CD8-positive, alpha-beta memory T cell (primary cell): ENCODE data around the gene TMEM255B. TPM values are rescaled to one million over a fixed set of nuclear protein-coding genes. Genes with fewer than 3 reads are reported as not detected.

ENCODE experiments used
- CTCF ChIA-PET: fragments of 350-600 bp; sonication (Branson Sonifier 250); formaldehyde crosslinking; loops from one replicate; lab custom pipeline; 2021; ENCODE audit warnings: antibody characterized with exemption; lab: Charles Lee
- POLR2A ChIA-PET: fragments of 350-600 bp; sonication (Branson Sonifier 250); formaldehyde crosslinking; loops from one replicate; lab custom pipeline; 2021; ENCODE audit warnings: antibody characterized with exemption; lab: Charles Lee
- DNase-seq, 5 donors: peaks; one replicate each; pipeline versions ENCODE4 v3.0.0 to v3.0.0-alpha.2; 2020 to 2022; ENCODE audit warnings: mixed read lengths in 1 of 5
- H3K27ac ChIP-seq: one replicate; pipeline ENCODE4 v1.7.0; 2013; ENCODE audit warnings: low read depth, mild to moderate bottlenecking, low read length, moderate library complexity
- H3K27me3 ChIP-seq: 2 replicates; pipeline ENCODE4 v1.7.0; 2013; ENCODE audit warnings: low read length, mild to moderate bottlenecking; ENCODE audit not compliant: insufficient read depth, poor library complexity, severe bottlenecking
- H3K36me3 ChIP-seq: 2 replicates; pipeline ENCODE4 v1.7.0; 2013; ENCODE audit warnings: mild to moderate bottlenecking, low read length, moderate library complexity; ENCODE audit not compliant: insufficient read depth
- H3K4me1 ChIP-seq: 2 replicates; pipeline ENCODE4 v1.7.0; 2013; ENCODE audit warnings: mild to moderate bottlenecking, low read length, moderate library complexity; ENCODE audit not compliant: insufficient read depth
- H3K4me3 ChIP-seq: 2 replicates; pipeline ENCODE4 v1.7.0; 2013; ENCODE audit warnings: mild to moderate bottlenecking, low read length
- H3K9me3 ChIP-seq: 2 replicates; pipeline ENCODE4 v1.7.0; 2013; ENCODE audit warnings: mild to moderate bottlenecking, low read length
- H3K27ac Mint-ChIP-seq, 8 donors: one replicate each; pipeline ENCODE4 v1.8.0; 2020 to 2021; ENCODE audit warnings: mixed read lengths in 8 of 8, mild to moderate bottlenecking in 6 of 8, inconsistent platforms in 3 of 8, moderate library complexity in 3 of 8
- H3K27me3 Mint-ChIP-seq, 2 donors: one replicate each; pipeline ENCODE4 v1.8.0; 2020 to 2021; ENCODE audit warnings: mixed read lengths in 2 of 2, mild to moderate bottlenecking in 1 of 2, moderate library complexity in 1 of 2
- H3K36me3 Mint-ChIP-seq, 3 donors: one replicate each; pipeline ENCODE4 v1.8.0; 2020 to 2021; ENCODE audit warnings: mixed read lengths in 3 of 3, inconsistent platforms in 1 of 3, mild to moderate bottlenecking in 1 of 3
- H3K4me1 Mint-ChIP-seq, 3 donors: one replicate each; pipeline ENCODE4 v1.8.0; 2020 to 2021; ENCODE audit warnings: mixed read lengths in 3 of 3, inconsistent platforms in 1 of 3, mild to moderate bottlenecking in 1 of 3
- H3K4me3 Mint-ChIP-seq, 7 donors: one replicate each; pipeline ENCODE4 v1.8.0; 2020 to 2021; ENCODE audit warnings: mixed read lengths in 7 of 7, mild to moderate bottlenecking in 6 of 7, moderate library complexity in 4 of 7, inconsistent platforms in 2 of 7
- H3K9me3 Mint-ChIP-seq, 5 donors: one replicate each; pipeline ENCODE4 v1.8.0; 2020 to 2022; ENCODE audit warnings: mixed read lengths in 5 of 5, mild to moderate bottlenecking in 3 of 5, moderate library complexity in 2 of 5, inconsistent platforms in 1 of 5
- polyA plus RNA-seq: library from polyadenylated mRNA; unstranded; fragments of 300-500 nt; fragmentation: Illumina TruSeq; gene quantifications from one replicate; pipeline ENCODE4 v1.2.3, GENCODE V29; 2021
- total RNA-seq, 2 experiments: library from RNA; stranded (reverse); gene quantifications; one replicate each; pipeline ENCODE4 v1.2.3, GENCODE V29; 2021

Gene TMEM255B
- total and polyA plus RNA-seq, 3 experiments from 2014 or later: 0.57 to 0.69 TPM; not detected in 1

DNA sequence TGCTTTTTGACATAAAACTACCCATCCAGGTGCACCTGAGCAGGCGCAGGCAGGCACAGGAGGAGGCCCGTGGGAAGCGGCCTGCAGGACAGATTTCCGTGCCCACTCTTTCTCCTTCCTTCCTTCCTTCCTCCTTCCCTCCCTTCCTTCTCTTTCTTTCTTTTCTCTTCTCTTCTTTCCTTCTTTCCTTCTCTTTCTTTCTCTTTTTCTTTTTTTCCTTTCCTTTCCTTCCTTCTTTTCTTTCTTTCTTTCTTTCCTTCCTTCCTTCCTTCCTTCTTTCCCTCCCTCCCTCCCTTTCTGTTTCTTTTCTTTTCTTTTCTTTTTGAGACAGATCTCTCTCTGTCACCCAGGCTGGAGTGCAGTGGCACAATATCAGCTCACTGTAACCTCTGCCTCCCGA is 21.2 kb upstream of the TMEM255B start:
- Mint-ChIP-seq H3K27ac (peak overlapping the region in 1 of 8 donors; percentile 38), H3K4me1 (peaks cover 12 to 20% (median 12%) of the 10 kb centered on the region in 3 donors), H3K4me3 (no peak overlapping the region), H3K36me3 (no peaks in the 10 kb centered on the region), H3K9me3 (no peaks in the 10 kb centered on the region), H3K27me3 (peaks cover 11 to 24% of the 10 kb centered on the region in 2 donors)
- Histone ChIP-seq H3K9me3 (no peaks in the 10 kb centered on the region), H3K4me3 (no peak overlapping the region), H3K4me1 (peaks cover 20% of the 10 kb centered on the region), H3K27ac (no peak overlapping the region), H3K36me3 (no peaks in the 10 kb centered on the region), H3K27me3 (peaks cover 31% of the 10 kb centered on the region)
- POLR2A ChIA-PET: no interaction called here
- CTCF ChIA-PET: no interaction called here
- DNase-seq: no peak

- H3K27me3 ChIP-seq: peaks cover 35% of the 10 kb centered on the region
- peaks cover 11 to 31% of the 10 kb centered on the region in 2 donors for H3K27me3 Mint-ChIP-seq
- CTCF ChIA-PET: no interaction called here
Measured at GRCh38 chr13:113739527-113740285, 19.3 kb upstream of the TMEM255B start.

GRCh38 chr13:113740286-113740556 is 18.8 kb upstream of the TMEM255B start:
- Mint-ChIP-seq H3K27ac (no peak overlapping the region), H3K36me3 (no peaks in the 10 kb centered on the region), H3K4me3 (peak overlapping the region in 1 of 7 donors; percentile 40), H3K4me1 (peaks cover 12 to 20% (median 16%) of the 10 kb centered on the region in 3 donors), H3K9me3 (no peaks in the 10 kb centered on the region), H3K27me3 (peaks cover 11 to 34% of the 10 kb centered on the region in 2 donors)
- CTCF ChIA-PET: no interaction called here
- H3K27ac ChIP-seq: no peak overlapping the region
- no peak overlapping the region for H3K4me3 ChIP-seq
- POLR2A ChIA-PET: no interaction called here
- H3K4me1 ChIP-seq: peaks cover 23% of the 10 kb centered on the region
- no peaks in the 10 kb centered on the region for H3K36me3 ChIP-seq
- no peaks in the 10 kb centered on the region for H3K9me3 ChIP-seq
- no peak for DNase-seq
- peaks cover 35% of the 10 kb centered on the region for H3K27me3 ChIP-seq

More at GRCh38 chr13:113739527-113740285, 19.3 kb upstream of the TMEM255B start:
- Mint-ChIP-seq H3K9me3 (no peaks in the 10 kb centered on the region), H3K36me3 (no peaks in the 10 kb centered on the region), H3K27ac (no peak overlapping the region), H3K4me3 (peak overlapping the region in 1 of 7 donors; percentile 40), H3K4me1 (peaks cover 12 to 20% (median 13%) of the 10 kb centered on the region in 3 donors)
- H3K9me3 ChIP-seq: no peaks in the 10 kb centered on the region
- H3K36me3 ChIP-seq: no peaks in the 10 kb centered on the region
- DNase-seq: peak in 1 of 5 donors; percentile 26
- H3K4me1 ChIP-seq: peaks cover 23% of the 10 kb centered on the region
- POLR2A ChIA-PET: no interaction called here
- H3K27ac ChIP-seq: no peak overlapping the region
- no peak overlapping the region for H3K4me3 ChIP-seq

- POLR2A ChIA-PET: no interaction called here
- Mint-ChIP-seq H3K4me3 (peak overlapping the region in 1 of 7 donors; percentile 81), H3K36me3 (no peaks in the 10 kb centered on the region)
Measured at GRCh38 chr13:113740661-113741060, 18.4 kb upstream of the TMEM255B start.

DNA sequence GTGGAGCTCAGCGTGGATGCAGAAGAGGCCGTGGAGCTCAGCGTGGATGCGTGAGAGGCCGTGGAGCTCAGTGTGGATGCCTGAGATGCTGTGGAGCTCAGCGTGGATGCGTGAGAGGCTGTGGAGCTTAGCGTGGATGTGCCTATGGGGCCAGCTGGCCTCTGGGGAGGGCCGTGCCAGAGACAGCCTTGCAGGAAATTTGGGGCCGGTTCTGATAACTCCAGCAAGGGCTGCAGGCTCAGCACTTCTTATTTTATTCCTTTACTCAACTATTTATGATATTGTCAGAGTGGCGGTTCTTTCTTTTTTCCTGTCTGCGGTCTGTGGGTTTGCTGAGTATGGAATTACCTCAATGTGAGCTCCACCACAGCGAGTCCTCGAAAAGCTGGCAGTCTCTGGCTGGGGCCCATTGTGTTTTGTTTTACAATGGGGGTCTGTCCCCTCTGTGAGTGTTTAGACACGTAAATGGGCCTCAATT is 17.8 kb upstream of the TMEM255B start:
- POLR2A ChIA-PET: no interaction called here
- DNase-seq: peak in 1 of 5 donors; percentile 39
- peak overlapping the region in 4 of 7 donors; percentile 20 to 52 (median 33) for H3K4me3 Mint-ChIP-seq

More at GRCh38 chr13:113740661-113741060, 18.4 kb upstream of the TMEM255B start:
- Histone ChIP-seq H3K36me3 (no peaks in the 10 kb centered on the region), H3K4me3 (no peak overlapping the region), H3K27me3 (peaks cover 35% of the 10 kb centered on the region), H3K27ac (no peak overlapping the region), H3K9me3 (no peaks in the 10 kb centered on the region), H3K4me1 (peaks cover 23% of the 10 kb centered on the region)
- no peak for DNase-seq
- peaks cover 11 to 34% of the 10 kb centered on the region in 2 donors for H3K27me3 Mint-ChIP-seq
- peak overlapping the region in 1 of 8 donors; percentile 79 for H3K27ac Mint-ChIP-seq
- H3K9me3 Mint-ChIP-seq: no peaks in the 10 kb centered on the region
- peaks cover 12 to 20% (median 16%) of the 10 kb centered on the region in 3 donors for H3K4me1 Mint-ChIP-seq
- CTCF ChIA-PET: interaction anchor here (0.7 kb wide), 1 partner anchor 16 kb away, joined by 3 read pairs; no protein-coding TSS in a partner anchor

GRCh38 chr13:113742000-113742441 is 17.0 kb upstream of the TMEM255B start:
- Mint-ChIP-seq H3K36me3 (no peaks in the 10 kb centered on the region), H3K27ac (no peak overlapping the region), H3K27me3 (peaks cover 11 to 34% of the 10 kb centered on the region in 2 donors), H3K4me1 (peaks cover 12 to 20% (median 16%) of the 10 kb centered on the region in 3 donors), H3K9me3 (no peaks in the 10 kb centered on the region), H3K4me3 (peak overlapping the region in 2 of 7 donors; percentile 11 to 20)
- peak in 2 of 5 donors; percentile 25 to 32 for DNase-seq
- no peaks in the 10 kb centered on the region for H3K9me3 ChIP-seq
- H3K27ac ChIP-seq: no peak overlapping the region
- peaks cover 23% of the 10 kb centered on the region for H3K4me1 ChIP-seq
- ChIA-PET CTCF (no interaction called here), POLR2A (no interaction called here)
- no peaks in the 10 kb centered on the region for H3K36me3 ChIP-seq
- H3K4me3 ChIP-seq: no peak overlapping the region
- H3K27me3 ChIP-seq: peaks cover 35% of the 10 kb centered on the region

More for the DNA sequence above, 17.8 kb upstream of the TMEM255B start:
- Histone ChIP-seq H3K27ac (no peak overlapping the region), H3K27me3 (peaks cover 35% of the 10 kb centered on the region), H3K9me3 (no peaks in the 10 kb centered on the region), H3K36me3 (no peaks in the 10 kb centered on the region), H3K4me3 (no peak overlapping the region), H3K4me1 (peaks cover 23% of the 10 kb centered on the region)
- no peaks in the 10 kb centered on the region for H3K36me3 Mint-ChIP-seq
- H3K27me3 Mint-ChIP-seq: peaks cover 11 to 34% of the 10 kb centered on the region in 2 donors
- peaks cover 12 to 20% (median 16%) of the 10 kb centered on the region in 3 donors for H3K4me1 Mint-ChIP-seq
- CTCF ChIA-PET: interaction anchor here (0.7 kb wide), 1 partner anchor 17 kb away, joined by 3 read pairs; no protein-coding TSS in a partner anchor
- peak overlapping the region in 2 of 8 donors; percentile 1 to 47 for H3K27ac Mint-ChIP-seq
- H3K9me3 Mint-ChIP-seq: no peaks in the 10 kb centered on the region

DNA sequence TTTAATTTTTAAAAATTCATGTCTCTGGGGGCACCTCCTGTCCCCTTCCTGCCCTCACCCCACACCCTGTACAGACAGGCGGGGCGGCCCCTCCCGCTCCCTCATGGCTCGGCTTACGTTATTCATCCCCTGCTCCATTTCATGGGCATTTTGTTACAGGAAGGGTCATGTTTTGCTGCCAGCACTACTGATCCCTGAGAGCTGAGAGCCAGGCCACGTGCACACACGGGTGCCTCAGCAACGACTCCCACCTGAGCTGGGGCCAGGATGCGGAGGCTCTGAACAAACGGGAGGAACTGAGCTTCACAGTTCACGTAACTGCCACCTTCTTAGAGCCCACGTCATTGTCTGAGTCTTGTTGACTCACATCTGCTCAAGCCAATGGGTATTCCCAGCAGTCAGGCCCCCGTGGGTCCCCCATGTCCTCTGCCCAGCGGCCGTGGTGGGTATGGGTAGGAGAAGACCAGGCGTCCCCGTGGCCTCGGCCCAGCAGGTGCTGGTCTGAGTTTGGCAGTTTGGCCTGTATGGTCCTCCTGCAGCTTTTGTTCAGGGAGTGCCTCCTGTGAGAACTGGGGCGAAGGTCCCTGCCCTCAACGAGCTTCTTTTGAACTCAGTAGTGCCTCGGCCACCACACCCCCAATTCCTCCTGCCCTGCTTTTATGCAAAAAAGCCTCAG is 16.4 kb upstream of the TMEM255B start:
- no peaks in the 10 kb centered on the region for H3K36me3 ChIP-seq
- DNase-seq: peak in 1 of 5 donors; percentile 27
- Mint-ChIP-seq H3K4me1 (peaks cover 12 to 20% (median 16%) of the 10 kb centered on the region in 3 donors), H3K27me3 (peaks cover 11 to 34% of the 10 kb centered on the region in 2 donors), H3K36me3 (no peaks in the 10 kb centered on the region), H3K4me3 (no peak overlapping the region), H3K27ac (no peak overlapping the region), H3K9me3 (no peaks in the 10 kb centered on the region)
- ChIA-PET CTCF (no interaction called here), POLR2A (no interaction called here)
- H3K4me1 ChIP-seq: peaks cover 23% of the 10 kb centered on the region
- no peaks in the 10 kb centered on the region for H3K9me3 ChIP-seq
- no peak overlapping the region for H3K27ac ChIP-seq
- no peak overlapping the region for H3K4me3 ChIP-seq
- peaks cover 35% of the 10 kb centered on the region for H3K27me3 ChIP-seq
